HG02938 (cell line): ENCODE data around the gene LUZP1.

Experiments used
- ATAC-seq: cut with Tn5 transposase; IDR thresholded peaks from one replicate; pipeline ENCODE4 v1.9.1; 2021; ENCODE audit warnings: mild to moderate bottlenecking, moderate library complexity; ENCODE audit not compliant: unreplicated experiment

LUZP1 gene

DNA sequence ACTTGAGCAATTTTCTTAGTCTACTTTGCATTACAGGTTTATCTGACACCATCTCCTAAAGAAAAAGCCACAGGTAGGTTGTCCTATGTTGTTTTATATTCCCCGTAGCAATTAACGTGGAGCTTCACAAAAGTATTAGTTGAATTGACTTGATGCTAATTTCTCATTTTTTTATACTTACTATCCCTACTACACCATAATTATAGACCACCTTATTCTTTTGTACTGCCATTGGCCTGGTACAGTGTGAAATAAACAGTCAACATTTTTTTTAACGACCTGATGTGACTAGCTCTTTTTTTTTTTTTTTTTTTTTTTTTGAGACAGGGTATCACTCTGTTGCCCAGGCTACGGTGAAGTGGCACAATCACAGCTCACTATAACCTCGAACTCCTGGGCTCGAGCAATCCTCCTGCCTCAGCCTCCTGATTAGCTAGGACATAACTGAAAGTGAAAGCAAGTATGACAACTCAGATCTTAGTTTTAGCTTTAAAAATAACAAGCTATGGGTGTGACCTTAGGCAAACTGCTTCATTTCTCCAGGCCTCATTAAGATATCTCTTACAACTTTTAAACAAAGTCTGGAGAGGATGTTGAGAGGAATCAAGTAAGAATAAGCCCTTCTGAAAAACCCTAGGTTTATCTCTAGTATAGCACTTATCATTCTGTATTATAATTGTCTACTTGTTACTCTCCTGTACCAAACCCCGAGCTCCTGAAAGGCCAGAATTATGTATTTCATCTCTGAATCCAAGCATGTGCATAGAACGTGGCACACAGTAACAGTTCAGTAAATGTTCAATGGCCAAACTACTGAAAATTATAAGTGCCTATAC is 49.5 kb downstream of the LUZP1 start:
- ATAC-seq: no peak

DNA sequence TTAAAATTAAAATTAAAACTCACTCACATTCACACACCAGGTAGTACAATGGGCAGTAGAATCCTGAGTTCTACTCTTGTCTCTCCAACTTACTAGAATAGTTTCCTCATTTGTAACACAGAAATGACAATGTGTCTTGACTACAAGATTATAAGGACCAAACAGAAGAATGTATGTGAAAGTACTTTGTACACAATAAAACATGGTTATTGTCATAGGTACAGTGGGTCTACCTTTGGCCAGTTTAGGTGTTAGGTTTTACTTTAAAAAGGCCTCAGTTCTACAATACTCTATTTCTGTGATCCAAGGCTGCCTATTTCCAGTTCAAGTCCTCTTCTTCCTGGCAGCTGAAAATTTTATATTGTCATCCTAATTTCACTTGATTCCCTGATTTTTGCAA is 50.2 kb downstream of the LUZP1 start:
- no peak for ATAC-seq

DNA sequence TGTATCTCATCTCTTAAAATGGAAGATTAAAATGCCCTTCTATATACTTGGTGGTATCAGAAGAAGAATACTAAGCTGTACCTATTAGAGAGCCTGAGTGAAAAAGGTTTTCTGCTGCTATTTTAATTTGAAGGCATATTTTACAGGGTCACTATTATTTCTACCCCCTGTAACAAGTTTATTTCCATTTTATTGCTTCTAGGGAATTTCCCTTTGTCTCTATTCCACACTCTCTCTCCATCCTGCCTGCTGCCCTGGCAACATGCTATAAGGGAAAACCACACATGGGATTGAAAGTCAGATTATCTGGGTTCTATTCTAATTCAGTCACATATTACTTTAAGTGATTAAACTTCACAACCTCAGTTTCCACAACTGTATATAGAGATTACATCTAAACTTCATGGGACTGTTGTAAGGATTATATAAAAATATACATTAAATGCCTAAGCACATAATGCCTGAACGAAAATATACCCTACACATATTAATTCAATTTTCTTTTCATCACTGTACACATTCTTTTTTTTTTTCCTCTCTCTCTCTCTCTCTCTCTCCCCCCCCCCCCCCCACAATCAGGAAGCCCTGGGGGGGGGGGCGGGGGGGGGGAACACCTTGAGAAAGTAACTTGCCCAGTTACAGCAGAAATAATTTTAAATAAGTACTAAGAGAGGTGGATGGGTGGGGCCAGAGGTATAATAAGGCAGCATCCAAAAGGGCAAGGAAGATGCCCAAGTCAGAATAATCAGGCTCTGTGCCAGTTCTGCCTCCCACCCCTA is 51.5 kb downstream of the LUZP1 start:
- ATAC-seq: no peak

DNA sequence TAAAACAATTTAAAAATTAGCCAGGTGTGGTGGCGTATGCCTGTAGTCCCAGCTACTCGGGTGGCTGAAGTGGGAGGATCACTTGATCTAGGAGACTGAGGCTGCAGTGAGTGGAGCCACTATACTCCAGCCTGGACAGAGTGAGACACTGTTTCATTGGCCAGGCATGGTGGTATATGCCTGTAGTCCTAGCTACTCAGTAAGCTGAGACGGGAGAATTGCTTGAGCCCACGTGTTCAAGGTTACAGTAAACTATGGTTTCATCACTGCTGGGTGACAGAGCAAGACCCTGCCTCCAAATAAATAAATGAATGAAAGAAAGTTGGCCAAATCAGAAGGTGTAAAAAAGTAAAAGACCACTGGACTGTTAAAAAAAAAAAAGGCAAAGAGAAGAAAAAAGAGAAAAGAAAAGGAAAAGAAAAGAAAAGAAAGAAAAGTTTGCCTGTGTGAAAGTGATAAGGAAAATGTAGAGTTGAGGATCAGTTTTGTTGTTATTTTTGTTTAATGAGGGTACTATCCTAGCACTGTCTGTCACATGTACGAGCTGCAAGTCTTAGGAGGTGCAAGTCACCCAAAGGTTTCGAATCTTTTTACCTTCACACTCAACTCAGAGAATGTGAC is 52.3 kb downstream of the LUZP1 start:
- no peak for ATAC-seq

DNA sequence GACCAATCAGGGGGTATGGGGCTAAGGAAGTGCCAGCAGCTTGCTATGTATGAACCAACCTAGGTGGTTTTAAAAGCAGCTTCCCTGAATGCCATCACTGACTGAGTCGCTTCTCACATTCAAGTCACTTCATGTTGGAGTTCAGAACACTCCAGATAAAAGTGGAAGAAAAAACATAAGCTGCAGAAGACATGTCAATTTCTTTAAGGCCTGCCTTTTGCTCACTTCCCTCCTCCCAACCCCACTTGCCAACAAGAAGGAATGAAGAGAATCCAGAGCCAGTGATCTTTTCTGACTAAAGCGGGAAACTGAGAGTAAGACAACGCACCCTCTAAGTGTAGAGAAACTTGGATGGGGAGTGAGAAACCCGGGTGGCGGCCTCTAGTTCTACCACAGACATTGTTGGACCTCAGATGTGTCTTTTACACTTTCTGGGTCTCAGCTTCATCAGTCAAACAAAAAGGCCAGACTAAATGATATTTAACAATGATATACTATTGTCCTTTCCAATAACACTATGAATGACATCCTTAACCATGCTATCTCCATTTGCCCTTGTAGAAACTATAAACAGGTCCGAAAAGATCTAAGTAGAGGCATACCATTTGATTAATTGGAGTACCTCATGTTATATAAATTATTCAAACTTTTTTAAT is 54.1 kb downstream of the LUZP1 start:
- no peak for ATAC-seq

DNA sequence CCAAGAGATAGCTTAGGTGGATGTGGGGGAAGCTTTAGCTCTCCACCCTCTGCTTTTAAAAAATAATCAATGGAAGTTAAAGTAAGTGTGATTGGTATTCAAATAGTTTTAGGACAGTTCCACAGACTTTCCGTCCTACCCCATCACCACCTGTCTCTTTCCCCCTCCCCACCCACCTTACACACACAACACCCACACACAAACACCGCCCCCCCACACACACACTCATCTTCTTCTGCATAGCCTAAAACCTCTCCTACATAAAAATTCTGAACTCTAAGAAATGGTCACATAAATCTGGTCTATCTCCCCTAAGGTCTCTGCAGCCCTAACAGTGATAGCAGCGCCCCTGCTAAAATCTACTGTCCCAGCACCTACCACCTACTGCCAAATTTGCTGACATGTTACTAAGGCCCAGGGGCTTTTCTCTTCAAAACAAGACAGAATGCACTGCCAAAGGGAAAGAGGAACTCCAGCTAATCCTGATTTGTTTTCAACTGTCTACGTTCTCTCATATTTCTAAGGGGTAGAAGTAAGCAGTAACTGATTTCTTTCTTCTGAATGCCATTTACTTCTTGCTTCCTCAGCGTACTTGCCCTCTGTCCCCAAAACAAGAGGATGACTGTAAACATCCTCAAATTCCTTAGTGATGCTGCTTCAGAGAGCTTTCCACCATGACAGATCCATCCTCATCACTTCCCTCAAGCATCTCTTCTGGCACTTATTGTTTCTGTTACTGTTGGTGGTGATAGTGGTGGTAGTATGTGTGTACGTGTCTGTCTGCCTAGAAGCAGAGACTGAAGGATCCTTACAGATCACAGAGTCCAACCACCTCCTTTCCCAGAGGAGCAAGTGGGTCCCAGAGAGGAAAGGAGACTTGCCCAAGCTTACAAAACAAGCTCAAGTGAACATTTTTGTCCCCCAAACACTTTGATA is 56.8 kb downstream of the LUZP1 start:
- ATAC-seq: no peak

DNA sequence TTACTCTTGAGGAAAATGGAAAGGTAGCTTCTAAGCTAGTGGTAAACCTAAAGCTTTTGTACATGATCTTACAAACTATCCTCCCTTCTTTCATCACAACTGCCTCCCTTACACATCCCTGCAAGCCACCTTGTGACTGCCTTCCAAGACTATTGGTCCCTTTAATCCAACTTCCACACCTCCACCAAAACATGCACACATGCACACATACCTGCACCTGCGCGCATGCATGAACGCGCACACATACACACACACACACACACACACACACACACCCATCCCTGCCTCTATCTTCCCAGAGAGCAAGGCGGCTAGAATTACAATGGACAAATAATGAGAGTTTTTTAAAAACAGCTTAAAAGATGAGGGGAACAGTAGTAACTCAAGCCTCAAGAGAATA is 58.3 kb downstream of the LUZP1 start:
- ATAC-seq: no peak

DNA sequence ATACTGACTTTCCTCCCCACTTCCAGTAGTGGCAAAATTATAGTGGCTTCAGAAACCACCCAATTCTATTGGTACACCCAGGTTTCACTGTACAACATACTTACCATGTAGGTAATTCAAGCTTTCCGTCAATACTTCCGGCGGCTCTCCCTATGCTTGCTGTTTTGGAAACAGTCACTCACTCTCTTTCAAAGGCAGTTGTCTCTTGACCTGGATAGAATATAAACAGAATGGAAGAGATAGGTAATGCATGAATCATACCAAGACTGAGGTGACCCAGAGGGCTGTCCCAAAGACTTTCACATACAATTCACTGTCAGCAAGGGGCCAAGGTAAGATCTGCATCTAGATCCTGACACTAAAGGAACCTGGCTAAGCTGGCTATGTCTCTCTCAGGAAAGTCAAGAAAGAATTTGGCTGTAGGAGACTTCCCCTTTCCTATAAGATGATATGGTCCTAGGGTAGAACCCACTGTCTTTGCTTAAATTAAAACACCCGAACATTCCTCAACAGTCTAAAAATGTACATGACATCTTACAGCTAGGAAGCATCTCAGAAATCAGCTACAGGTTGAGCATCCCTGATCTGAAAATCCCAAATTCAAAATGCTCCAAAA is 59.6 kb downstream of the LUZP1 start:
- ATAC-seq: no peak

DNA sequence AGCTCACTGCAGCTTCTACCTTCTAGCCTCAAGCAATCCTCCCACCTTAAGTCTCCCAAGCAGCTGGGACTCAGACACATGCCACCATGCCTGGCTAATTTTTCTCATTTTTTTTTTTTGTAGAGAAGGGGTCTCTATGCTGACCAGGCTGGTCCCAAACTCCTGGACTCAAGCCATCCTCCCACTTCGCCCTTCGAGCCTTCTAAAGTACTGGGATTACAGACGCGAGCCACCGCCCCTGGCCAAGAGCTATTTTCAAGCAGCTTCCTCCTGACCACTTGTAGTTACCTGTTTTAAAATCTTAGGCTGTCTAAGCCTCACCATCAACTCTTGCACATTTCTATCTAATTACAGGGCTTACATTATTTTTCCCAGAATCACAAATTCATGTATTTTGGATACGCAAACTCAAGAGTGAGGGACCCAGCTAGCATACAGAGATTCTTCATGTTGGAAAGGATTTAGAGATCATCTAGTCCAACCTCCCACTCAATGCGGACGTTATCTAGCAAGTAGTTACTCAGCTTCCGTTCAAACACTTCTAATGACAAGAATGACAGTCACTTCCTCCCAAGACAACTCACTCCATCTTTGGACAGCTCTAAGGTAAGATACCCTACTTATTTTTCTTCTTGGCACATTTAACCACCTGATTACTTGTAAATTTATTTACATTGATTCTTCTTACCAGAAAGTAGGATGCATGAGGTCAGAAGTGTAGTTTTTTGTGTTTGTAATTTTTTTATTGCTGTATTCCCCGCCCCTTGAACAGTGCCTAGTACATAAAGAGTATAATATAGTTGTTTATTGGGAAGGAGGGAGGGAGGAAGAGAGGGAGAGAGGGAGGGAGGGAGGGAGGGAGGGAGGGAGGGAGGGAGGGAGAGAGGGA is 65.4 kb downstream of the LUZP1 start:
- ATAC-seq: no peak

DNA sequence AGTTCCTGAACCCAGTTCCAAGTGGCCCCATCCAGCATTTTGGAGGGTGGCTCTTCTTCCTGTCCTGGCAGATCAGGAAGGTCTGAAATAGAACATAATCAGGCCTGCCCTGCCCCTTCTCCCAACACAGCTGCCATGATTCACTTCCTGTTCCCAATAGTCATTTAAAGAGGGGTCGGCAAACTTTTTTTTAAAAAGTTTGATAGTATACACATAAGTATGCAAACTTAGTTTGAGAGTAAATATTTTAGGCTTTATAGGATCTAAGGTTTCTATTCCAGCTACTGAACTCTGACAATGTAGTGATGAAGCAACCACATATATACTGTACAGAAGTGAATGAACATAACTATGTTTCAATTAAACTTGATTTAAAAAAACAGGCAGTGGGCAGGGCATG is 66.4 kb downstream of the LUZP1 start:
- ATAC-seq: no peak

DNA sequence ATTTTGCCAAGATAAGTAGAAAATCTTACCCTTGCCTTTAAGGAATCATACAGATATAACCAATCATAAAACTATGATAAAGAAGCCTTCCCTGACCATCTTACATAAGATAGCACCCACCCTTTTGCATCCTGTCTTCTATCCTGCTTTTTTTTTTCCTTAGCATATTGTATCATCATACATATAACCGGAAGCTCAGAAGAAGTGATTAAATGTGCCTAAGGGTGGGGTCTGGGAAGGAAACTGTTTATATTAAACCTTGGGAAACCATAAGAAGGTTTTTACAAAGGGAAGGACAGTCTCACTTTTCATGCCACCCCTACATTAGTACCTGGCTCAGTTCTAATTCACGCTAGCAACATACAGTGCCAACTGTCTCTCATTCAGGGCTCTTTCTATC is 66.8 kb downstream of the LUZP1 start:
- no peak for ATAC-seq

DNA sequence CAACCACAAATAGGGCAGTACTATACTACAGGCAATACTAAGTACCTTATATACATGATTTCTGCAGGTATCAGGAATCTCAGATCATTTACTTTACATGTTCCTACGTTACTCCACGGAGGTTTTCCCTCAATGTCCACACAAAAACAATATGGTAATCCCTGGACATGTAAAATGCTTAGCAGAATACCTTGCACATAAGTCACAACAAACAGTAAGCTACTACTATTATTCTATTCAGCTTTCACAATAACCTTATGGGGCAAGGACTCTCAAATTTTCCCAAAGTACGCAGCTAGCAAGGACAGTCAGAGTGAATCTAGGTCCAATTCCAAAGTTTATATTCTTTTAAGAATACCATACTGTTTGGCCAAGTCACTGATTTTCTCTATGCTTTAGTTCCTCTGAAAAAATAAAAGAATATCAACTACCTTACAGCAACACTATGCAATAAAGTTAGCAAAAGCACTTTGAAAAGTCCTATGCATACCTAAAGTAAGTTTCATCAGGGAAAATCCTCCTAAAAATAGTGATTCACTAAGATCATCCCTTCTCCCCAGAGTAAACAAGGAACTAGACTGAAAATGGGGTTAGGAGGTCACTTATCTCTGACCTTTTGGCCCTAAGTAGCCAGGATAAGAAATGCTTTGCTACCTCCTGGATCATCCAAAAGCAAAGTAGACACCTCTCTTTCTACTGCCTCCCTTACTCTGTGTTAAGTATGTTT is 67.4 kb downstream of the LUZP1 start:
- ATAC-seq: no peak

DNA sequence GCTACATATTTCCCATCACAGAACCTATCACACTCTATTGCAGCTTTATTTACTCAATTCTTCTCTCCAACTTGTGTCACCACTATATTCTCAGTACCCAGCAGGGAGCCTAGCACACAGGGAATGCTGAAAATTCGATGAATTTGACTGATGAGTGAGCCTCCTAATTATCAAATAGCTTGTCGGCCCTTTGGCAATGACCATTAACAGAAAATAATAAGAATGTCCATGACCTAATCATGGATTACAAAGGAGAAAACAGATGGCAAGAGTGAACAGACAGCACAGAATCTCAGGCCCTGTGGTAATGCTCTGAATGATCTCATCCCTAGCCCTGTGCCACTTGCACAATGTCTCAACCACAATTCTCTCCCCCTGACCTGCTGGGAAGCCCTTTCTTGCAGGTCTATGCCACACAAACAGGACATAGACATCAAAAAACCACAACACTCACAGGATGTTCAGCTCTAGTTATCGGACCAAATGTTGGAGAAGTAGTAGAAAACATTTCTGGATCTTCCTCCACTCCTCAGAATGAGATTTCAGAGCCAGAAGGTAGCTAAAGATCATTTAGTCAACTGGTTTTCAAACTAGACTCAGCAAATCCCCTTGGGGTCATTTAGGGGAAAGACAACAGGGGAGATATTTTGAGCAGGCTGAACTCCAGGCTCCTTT is 68.4 kb downstream of the LUZP1 start:
- no peak for ATAC-seq

DNA sequence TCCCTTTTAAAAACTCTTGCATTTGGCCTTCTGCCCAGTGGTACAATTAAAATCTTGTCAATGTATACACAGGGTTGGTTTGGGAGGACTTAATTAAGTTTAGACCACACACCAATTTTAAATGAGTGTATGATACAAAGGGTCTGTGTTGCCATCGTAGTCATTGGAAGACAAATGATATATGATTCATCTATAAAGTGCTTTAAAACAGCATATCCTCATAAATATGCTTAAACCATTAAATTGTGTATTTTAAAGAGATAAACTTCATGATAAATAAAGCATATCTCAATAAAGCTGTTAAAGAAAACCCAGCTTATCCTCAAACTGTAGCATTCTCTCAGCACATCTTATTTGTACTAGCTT is 69.5 kb downstream of the LUZP1 start:
- no peak for ATAC-seq

DNA sequence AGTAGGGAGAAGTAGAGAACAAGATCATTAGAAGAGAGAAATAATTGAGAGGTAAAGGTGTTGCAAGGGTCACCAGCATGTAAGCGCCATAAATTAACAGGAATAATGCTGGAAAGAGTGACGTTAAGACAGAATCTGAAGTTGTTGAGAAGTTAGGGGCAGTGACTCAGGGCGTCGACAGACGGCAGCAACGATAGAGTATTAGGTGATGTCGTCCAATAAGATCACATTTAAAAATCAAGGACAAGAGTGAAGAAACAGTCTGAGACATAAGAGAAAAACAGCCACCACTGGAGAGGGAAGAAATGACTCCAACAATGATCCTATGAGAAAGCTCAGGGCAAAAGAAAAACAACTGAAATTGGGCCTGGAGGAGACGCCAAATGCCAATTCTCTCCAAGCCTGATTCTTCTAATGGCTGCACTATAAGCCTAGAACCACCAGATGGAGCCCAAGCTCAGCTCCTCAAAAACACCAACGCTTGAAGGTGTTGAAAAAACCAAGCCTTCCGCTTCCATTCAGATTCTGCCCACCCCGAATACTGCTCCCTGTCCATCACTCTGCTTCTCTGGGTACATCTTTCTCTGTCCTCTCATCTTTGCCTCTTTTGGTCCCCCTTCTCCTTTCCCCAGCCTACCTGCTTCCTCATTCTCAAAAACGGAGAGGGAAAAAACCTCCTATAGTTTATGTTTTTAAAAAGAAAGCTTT is 70.0 kb downstream of the LUZP1 start:
- no peak for ATAC-seq

DNA sequence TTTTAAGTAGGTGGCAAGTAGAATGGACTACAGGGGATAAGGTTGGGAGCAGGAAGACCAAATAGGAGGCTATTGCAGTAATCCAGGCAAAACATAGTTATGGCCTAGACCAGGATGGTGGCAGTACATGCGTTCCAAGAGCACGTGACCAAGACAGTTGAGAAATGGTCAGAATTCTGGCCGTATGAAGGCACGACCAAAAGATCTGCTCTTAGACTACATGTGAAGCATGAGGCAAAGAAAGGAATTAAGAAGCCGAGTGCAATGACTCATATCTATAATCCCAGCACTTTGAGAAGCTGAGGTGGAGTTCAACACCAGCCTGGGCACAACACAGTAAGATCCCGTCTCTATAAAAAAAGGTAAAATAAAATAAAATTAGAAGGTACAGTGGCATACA is 71.3 kb downstream of the LUZP1 start:
- ATAC-seq: no peak

DNA sequence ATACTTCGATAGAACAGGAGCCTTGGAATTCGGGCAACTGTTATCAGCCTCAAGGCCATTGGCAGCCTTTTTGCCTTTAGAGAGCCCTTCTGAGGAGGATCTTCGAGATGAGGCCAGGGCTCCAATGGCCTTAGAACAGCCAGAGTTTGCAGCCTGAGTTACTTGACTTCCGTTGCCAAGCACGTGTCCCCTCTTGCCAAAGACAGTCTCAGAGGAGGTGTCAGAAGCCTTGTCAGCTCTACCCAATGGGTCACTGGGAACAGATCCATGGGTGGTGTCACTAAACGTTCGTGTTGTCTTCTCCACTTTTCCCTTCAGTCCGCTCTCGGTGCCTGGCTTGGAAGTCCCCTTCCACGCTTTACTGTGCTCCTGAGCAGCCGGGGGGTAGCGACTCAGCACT is 76.2 kb downstream of the LUZP1 start:
- ATAC-seq: no peak
